Activated gamma-delta T cell treated with anti-CD3 and anti-CD28 coated beads, Interleukin-2, amount 50 U/mL, for 16 hours (primary cell): ENCODE results near the gene NAA35.
"Not testable (repeated sequence)": the region's sequence is repeated elsewhere in the genome, so short reads cannot be mapped to it uniquely, and the experiment has no call there.

ENCODE experiments used
- DNase-seq: peaks from one replicate; pipeline ENCODE4 v3.0.0-alpha.2; 2020; ENCODE audit warnings: low read depth

Gene NAA35

GRCh38 chr9:86034863-86035734 lies 94.2 kb downstream of the NAA35 start:
- no peak for DNase-seq

GRCh38 chr9:86035827-86036440 lies 95.0 kb downstream of the NAA35 start:
- DNase-seq, result no peak

GRCh38 chr9:86036555-86036954 lies 95.6 kb downstream of the NAA35 start:
- no peak for DNase-seq

- no peak for DNase-seq
Measured at GRCh38 chr9:86039991-86040860, 99.3 kb downstream of the NAA35 start.

GRCh38 chr9:86040861-86041155 lies 99.9 kb downstream of the NAA35 start:
- no peak for DNase-seq

GRCh38 chr9:86041311-86041741 lies 100.4 kb downstream of the NAA35 start:
- no peak for DNase-seq

GRCh38 chr9:86042199-86042978 lies 101.4 kb downstream of the NAA35 start:
- DNase-seq, result no peak

GRCh38 chr9:86043586-86043985 lies 102.6 kb downstream of the NAA35 start:
- DNase-seq, result no peak

GRCh38 chr9:86043999-86044398 lies 103.1 kb downstream of the NAA35 start:
- DNase-seq, result no peak

GRCh38 chr9:86045654-86046053 lies 104.7 kb downstream of the NAA35 start:
- no peak for DNase-seq

GRCh38 chr9:86046071-86046636 lies 105.2 kb downstream of the NAA35 start:
- DNase-seq, result no peak

GRCh38 chr9:86046930-86047341 lies 106.0 kb downstream of the NAA35 start:
- no peak for DNase-seq

GRCh38 chr9:86047361-86047760 lies 106.4 kb downstream of the NAA35 start:
- no peak for DNase-seq

- not testable (repeated sequence) for DNase-seq
Measured at GRCh38 chr9:86048018-86048742, 107.2 kb downstream of the NAA35 start.

- no peak for DNase-seq
Measured at GRCh38 chr9:86052556-86053468, 111.9 kb downstream of the NAA35 start.

- DNase-seq, result no peak
Measured at GRCh38 chr9:86054695-86055094, 113.7 kb downstream of the NAA35 start.

- no peak for DNase-seq
Measured at GRCh38 chr9:86057491-86057890, 116.5 kb downstream of the NAA35 start.

- no peak for DNase-seq
Measured at GRCh38 chr9:86061972-86062739, 121.2 kb downstream of the NAA35 start.
